K562 (cell line): ENCODE results near the gene POGLUT2. TPM values are rescaled to one million over a fixed set of nuclear protein-coding genes. Genes with fewer than 3 reads are reported as not detected.

ENCODE experiments used
- HMG20B ChIP-seq: fragments of 250-450 bp; sonication (Bioruptor Pico); IDR thresholded peaks from 2 replicates; pipeline ENCODE4 v1.5.0; 2021; ENCODE audit warnings: mild to moderate bottlenecking
- POLR3G ChIP-seq: IDR thresholded peaks from 2 replicates; pipeline ENCODE4 v1.6.1; 2011; ENCODE audit not compliant: insufficient read length, insufficient replicate concordance; ENCODE audit errors: extremely low read depth
- RNF2 ChIP-seq: sonication (generic); IDR thresholded peaks from 2 replicates; pipeline ENCODE4 v1.6.1; 2016
- TAF7 ChIP-seq: fragments of 450-650 bp; IDR thresholded peaks from 2 replicates; pipeline ENCODE4 v1.6.1; 2016; ENCODE audit warnings: missing genetic modification characterization, missing compliant biosample characterization
- TRIM24 ChIP-seq, 2 experiments: fragments of 450-650 bp; IDR thresholded peaks; 2 replicates each; pipeline ENCODE4 v1.6.1; 2016
- ZNF175 ChIP-seq: fragments of 200-800 bp; sonication (Bioruptor generic); IDR thresholded peaks from 2 replicates; pipeline ENCODE4 v1.6.1; 2016; ENCODE audit warnings: low read depth, mild to moderate bottlenecking, missing genetic modification characterization, missing compliant biosample characterization
- polyA plus RNA-seq, 8 experiments: library from polyadenylated mRNA; depleted of rRNA in 4 of 8; stranded (reverse) in 5 of 8; unstranded in 3 of 8; fragments of >200 nt; fragmentation: Nextera tagmentation in 2 of 8; fragmentation: Illumina TruSeq in 1 of 8; extraction: Ambion mirVana in 2 of 8; extraction: Trizol in 1 of 8; gene quantifications; 2 replicates each; pipeline versions ENCODE4 v1.2.1 to v1.2.3, GENCODE V29; 2011 to 2014; ENCODE audit warnings: inconsistent platforms in 1 of 8, missing spikeins in 1 of 8
- total RNA-seq, 7 experiments: library from RNA; depleted of rRNA in 6 of 7; stranded (reverse); fragments of >200 nt in 6 of 7; fragmentation: Illumina TruSeq in 2 of 7; extraction: Trizol in 2 of 7; gene quantifications; 2 replicates each; pipeline versions ENCODE4 v1.2.1 to v1.2.3, GENCODE V29; 2011 to 2021; ENCODE audit warnings: low replicate concordance in 1 of 7
- TF ChIP-seq, protein P1 (sequence below): sonication (generic); formaldehyde crosslinking; IDR thresholded peaks from 2 replicates; pipeline ENCODE4 v1.8.1; 2023; ENCODE audit warnings: missing genetic modification reagents, mild to moderate bottlenecking, borderline replicate concordance

Gene POGLUT2
- total and polyA plus RNA-seq, 9 of the 15 experiments (the other 6 are each of a cell fraction or from before 2014, with no cell fraction given): 3.8 to 11.8 (median 10.8) TPM

DNA sequence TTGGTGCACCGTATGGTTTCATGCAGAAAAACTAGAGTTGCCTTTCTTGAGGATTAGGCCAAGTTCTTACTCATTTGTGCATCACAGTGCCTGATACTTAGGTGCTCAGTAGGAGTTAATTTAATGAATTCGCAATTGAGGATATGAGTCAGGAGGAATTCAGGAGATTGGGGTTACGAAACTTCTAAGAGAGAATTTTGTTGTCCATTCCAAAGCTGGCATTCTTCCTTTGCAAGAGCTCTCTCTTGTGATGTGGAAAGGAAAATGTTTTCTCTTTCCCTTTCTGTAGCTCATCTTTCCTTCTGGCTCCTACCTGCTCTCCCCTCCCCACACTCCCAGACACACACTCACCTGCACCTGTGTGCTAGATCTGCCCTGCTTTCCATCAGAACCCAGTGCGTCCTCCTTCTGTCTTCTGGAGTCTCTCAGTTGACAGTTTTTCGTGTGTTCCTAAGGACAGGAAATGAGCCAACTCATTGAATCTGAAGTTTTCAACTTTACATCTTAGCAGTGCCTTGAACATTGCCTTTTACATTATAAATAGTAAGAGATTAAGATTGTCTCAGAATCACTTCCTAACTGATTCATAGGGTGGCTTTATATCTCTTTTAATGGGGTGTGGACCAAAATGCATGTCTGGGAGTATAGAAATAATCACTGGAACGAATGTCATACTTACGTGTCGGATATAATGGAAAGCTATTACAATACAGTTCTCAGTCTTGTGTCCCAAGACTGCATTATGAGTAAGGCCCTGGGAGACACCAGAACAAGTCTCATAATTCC is 27.3 kb upstream of the POGLUT2 start (continued):
- TF ChIP-seq, protein P1, sequence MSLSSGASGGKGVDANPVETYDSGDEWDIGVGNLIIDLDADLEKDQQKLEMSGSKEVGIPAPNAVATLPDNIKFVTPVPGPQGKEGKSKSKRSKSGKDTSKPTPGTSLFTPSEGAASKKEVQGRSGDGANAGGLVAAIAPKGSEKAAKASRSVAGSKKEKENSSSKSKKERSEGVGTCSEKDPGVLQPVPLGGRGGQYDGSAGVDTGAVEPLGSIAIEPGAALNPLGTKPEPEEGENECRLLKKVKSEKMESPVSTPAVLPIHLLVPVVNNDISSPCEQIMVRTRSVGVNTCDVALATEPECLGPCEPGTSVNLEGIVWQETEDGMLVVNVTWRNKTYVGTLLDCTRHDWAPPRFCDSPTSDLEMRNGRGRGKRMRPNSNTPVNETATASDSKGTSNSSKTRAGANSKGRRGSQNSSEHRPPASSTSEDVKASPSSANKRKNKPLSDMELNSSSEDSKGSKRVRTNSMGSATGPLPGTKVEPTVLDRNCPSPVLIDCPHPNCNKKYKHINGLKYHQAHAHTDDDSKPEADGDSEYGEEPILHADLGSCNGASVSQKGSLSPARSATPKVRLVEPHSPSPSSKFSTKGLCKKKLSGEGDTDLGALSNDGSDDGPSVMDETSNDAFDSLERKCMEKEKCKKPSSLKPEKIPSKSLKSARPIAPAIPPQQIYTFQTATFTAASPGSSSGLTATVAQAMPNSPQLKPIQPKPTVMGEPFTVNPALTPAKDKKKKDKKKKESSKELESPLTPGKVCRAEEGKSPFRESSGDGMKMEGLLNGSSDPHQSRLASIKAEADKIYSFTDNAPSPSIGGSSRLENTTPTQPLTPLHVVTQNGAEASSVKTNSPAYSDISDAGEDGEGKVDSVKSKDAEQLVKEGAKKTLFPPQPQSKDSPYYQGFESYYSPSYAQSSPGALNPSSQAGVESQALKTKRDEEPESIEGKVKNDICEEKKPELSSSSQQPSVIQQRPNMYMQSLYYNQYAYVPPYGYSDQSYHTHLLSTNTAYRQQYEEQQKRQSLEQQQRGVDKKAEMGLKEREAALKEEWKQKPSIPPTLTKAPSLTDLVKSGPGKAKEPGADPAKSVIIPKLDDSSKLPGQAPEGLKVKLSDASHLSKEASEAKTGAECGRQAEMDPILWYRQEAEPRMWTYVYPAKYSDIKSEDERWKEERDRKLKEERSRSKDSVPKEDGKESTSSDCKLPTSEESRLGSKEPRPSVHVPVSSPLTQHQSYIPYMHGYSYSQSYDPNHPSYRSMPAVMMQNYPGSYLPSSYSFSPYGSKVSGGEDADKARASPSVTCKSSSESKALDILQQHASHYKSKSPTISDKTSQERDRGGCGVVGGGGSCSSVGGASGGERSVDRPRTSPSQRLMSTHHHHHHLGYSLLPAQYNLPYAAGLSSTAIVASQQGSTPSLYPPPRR (CRISPR knock-in tag): no peak
- TF ChIP-seq TRIM24 (IDR thresholded peaks at IDR 0.05): no peak
- no peak for TF ChIP-seq ZNF175 (CRISPR knock-in tag)
- TF ChIP-seq HMG20B (CRISPR knock-in tag): no peak
- TF ChIP-seq POLR3G: no peak
- TF ChIP-seq TAF7: no peak
- TF ChIP-seq RNF2: no peak
